ENCODE results near the gene USP3. TPM values are rescaled to one million over a fixed set of nuclear protein-coding genes. Genes with fewer than 3 reads are reported as not detected.

Gene USP3
- total and polyA plus RNA-seq, 10 of the 15 experiments (the other 5 are each of a cell fraction or from before 2014, with no cell fraction given), result 23.8 to 64.5 (median 50.3) TPM

GRCh38 chr15:63598473-63599400 lies 94.3 kb downstream of the USP3 start:
- FAIRE-seq (no peak), DNase-seq (ENCODE audit: low read depth, low spot score) (no peak), ATAC-seq (no peak)
- ChIA-PET CTCF (interaction anchor here (0.6 to 11.3 kb wide), 40 partner anchors 8 to 551 kb away, joined by 3 to 272 read pairs (median 5); partner anchors contain the start of genes CIAO2A and USP3), POLR2A (interaction anchor here (0.8 to 8.8 kb wide), 10 partner anchors 39 to 132 kb away, joined by 3 to 66 read pairs (median 9); partner anchors contain the start of gene USP3), SMC1A (ENCODE audit: uncharacterized antibody, unreplicated experiment) (interaction anchor here (0.7 to 9.7 kb wide), 37 partner anchors 11 to 412 kb away, joined by 3 to 150 read pairs (median 6); partner anchors contain the start of gene USP3), RAD21 (ENCODE audit: unreplicated experiment) (interaction anchor here (0.7 to 8.2 kb wide), 32 partner anchors 11 to 554 kb away, joined by 3 to 113 read pairs (median 7); partner anchors contain the start of gene USP3)
- TF ChIP-seq DPF2 (IDR thresholded peaks at IDR 0.05) (peak; percentile 31; the same call in 1 of the 2 replicates), RCOR1 (conservative IDR thresholded peaks at IDR 0.05; ENCODE audit: low read depth, low read length) (no peak), ZNF207 (IDR thresholded peaks at IDR 0.05; ENCODE audit: borderline replicate concordance) (no peak), RB1 (IDR thresholded peaks at IDR 0.05; ENCODE audit: borderline replicate concordance) (no peak)
- Histone ChIP-seq H3K79me2 (ENCODE audit: control insufficient read depth, insufficient read depth, low read length) (peaks cover 23% of the 10 kb centered on the region), H3K9ac (ENCODE audit: control insufficient read depth, insufficient read depth, low read length) (no peak overlapping the region), H3K4me1 (ENCODE audit: control insufficient read depth, insufficient read depth, low read length) (peaks cover 53% of the 10 kb centered on the region), H3K27ac (ENCODE audit: control insufficient read depth, insufficient read depth) (no peak overlapping the region), H3K4me3 (peak overlapping the region; percentile 83), H4K20me1 (ENCODE audit: control insufficient read depth, insufficient read depth) (no peaks in the 10 kb centered on the region), H3K9me3 (replicated peaks; ENCODE audit: control insufficient read depth, insufficient read depth, low read length) (no peaks in the 10 kb centered on the region), H3K4me2 (ENCODE audit: control insufficient read depth, insufficient read depth) (peak overlapping the region; percentile 99), H3K36me3 (ENCODE audit: control insufficient read depth in 2 of 2, insufficient read depth in 2 of 2, low read length in 1 of 2) (peaks cover 0 to 4% of the 10 kb centered on the region in 2 experiments; a peak in 3 of 4 replicates), H2AFZ (ENCODE audit: control insufficient read depth, low read depth, low read length) (no peak overlapping the region), H3K27me3 (replicated peaks in 1 of 2; ENCODE audit: control insufficient read depth in 2 of 2, insufficient read depth in 2 of 2, low read length in 1 of 2) (no peaks in the 10 kb centered on the region)
- intact Hi-C loops (cut with micrococcal nuclease; ENCODE audit: unreplicated experiment), result loop anchor here (2.0 to 10.0 kb wide), 3 partner anchors 84 to 311 kb away; no protein-coding TSS in a partner anchor
- 75% methylated on average over 12 of the region's 12 CpGs for WGBS (ENCODE audit: insufficient coverage, insufficient replicate concordance, low lambda C conversion rate, missing lambda C conversion rate)
- BruUV-seq (replicated peaks), result no TSS peak
- in situ Hi-C loops (cut with MboI), result loop anchor here (25.0 kb wide), 1 partner anchor 311 kb away; the partner anchor contains the start of gene APH1B
